GM18526 (cell line): Measurements from ENCODE around the gene PSMB2.

ENCODE experiments used
- POLR2A ChIP-seq: IDR thresholded peaks from 3 replicates; pipeline ENCODE4 v1.6.1; 2011; ENCODE audit not compliant: insufficient read length; ENCODE audit errors: extremely low read depth

Gene PSMB2

DNA sequence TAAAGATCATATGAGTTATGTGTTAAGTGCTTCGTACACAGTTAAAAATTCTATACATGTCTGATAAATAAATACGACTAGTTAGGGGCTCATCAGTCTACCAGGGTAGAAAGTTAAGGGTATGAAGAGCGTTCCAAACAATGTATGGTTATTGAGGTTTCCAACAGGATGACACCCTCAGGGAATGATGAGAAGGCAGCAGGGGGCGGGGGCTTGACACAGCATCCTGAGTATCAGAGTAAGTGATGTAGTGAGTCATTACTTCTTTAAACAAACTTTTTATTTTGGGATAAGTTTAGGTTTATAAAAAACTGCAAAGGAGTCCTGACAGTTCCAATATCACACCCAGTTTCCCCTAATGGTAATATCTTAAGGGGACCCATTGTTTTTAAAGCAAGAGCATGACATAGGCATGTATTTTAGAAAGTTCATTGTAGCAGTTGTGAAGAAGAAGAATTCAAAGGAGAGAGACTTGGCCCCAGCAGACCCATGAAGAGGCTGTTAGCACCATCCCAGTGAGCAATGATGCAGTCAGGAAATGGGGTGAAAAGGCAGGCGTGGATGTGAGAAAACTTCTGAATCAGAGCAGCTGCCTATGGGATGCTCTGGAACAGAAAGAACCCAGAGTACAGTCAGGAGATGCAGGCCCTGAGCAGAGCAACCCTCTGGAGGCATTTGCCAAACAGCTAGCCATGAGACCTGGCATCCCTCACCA, 15.0 kb upstream of the PSMB2 start:
- TF ChIP-seq POLR2A, result no peak

DNA sequence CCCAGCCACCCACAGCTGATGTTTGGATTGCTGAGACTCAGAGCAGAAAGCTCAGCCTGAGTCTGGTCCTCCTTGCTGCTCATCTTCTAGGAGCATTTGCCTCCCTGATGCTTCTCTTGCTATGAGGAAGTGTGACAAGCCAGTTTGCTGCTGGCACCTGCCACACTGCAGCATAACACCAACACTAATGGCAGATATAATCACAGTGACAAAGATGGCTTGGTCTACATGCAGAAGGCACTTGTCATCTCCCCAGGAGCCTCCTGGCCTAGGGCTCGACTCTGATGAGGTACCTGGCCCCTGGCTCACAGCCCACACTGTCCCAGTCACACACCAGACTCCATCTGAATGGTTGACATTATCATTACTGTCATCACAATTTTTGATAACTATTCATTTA, 13.9 kb upstream of the PSMB2 start:
- TF ChIP-seq POLR2A, result no peak

DNA sequence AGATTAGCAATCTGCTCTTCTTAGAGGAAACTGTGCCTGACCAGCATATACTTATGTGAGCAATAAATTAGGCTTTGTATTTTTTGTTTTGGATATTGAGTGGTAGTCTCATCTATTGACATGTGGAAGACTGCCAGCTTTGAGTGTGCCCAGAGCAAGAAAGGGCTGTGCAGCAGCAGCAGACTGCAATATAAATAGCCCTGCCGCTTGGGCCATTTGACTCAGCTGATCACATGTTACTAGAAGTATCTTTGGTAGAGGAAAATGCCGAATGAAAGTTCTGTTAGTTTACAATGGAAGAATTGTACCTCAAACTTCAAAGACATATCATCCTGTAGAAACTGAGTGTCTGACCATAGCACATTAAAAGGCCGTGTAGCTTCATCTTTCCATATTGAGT, 9.1 kb upstream of the PSMB2 start:
- TF ChIP-seq POLR2A, result no peak

DNA sequence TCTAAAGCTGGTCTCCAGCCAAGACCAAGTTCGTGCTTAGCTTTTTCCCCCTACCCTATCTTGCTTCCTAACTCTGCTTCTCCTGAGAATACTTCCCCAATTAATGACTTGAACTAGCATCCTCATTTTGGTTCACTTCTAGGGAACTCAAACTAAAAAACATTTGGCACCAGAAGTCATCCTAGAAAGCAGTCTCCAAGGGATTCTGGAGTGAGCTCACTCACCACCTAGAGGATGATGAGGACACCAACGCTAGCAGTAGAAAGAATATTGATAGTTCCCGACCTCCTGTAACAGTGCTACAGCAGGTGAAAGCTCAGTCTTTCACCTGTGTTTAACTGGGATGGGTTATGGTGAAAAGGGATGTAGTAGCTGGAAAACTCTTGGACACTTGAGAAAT, 4.7 kb upstream of the PSMB2 start:
- TF ChIP-seq POLR2A, result no peak

DNA sequence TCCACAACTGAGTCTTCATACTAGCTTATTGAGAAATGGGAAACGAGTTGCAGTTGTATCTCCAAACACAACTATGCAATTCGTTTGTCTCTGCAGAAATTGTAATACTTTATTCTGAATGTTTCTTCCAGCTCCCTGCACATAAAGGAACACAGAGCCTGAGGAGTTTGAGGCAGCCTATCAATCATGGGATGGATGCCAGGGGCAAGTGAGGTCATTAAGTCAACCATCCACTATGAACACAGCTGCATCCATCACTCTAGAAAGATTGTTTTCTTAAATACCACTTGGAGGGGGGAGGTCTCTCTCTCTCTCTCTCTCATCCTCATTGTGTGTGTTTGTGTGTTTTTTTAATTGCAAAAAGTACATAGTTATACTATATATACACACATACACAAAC, 2.9 kb upstream of the PSMB2 start:
- no peak for TF ChIP-seq POLR2A

DNA sequence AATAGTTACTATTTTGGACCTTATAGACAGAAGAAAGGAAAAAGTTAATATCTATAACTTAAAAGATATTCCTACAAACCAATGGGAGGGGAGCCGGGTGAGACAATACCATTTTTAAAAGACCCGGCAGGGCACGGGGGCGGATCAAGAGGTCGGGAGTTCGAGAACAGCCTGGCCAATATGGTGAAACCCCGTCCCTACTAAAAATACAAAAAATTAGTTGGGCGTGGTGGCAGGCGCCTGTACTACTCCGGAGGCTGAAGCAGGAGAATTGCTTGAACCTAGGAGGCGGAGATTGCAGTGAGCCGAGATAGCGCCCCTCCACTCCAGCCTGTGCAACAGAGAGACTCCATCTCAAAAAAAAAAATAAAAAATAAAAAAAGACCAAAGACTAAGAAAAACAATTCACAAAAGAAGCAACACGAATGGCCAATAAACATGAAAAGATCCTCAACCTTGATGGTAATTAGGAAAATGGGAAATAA, 1.2 kb upstream of the PSMB2 start:
- no peak for TF ChIP-seq POLR2A

DNA sequence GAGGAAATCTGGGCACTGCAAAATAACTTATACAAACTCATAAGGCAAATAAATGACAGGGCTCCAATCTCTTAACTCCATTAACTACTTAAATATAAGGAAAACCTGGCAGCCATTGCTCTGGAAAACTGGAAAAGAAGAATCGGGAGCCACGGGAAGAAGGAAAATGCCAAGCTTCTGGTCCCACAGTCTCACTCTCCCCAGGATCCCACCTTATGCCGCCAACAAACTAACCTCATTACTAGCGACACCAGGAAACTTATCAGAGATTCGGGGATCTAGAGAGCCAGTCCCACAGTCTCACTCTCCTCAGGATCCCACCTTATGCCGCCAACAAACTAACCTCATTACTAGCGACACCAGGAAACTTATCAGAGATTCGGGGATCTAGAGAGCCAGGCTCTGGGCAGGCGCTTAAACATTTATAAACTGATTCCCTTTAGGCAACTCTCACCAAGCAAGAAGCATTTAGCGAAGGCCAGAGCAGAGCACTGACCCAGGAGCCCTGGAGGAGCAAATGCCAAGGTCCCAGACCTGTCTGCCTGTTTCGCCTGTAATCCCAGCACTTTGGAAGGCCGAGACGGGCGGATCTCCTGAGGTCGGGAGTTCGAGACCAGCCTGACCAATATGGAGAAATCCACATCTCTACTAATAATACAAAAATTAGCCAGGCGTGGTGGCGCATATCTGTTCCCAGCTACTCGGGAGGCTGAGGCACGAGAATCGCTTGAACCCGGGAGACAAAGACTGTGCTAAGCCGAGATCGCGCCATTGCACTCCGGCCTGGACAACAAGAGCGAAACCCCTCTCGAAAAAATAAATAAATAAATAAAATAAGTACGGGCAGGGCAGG, 720 bp downstream of the PSMB2 start:
- TF ChIP-seq POLR2A, result no peak

DNA sequence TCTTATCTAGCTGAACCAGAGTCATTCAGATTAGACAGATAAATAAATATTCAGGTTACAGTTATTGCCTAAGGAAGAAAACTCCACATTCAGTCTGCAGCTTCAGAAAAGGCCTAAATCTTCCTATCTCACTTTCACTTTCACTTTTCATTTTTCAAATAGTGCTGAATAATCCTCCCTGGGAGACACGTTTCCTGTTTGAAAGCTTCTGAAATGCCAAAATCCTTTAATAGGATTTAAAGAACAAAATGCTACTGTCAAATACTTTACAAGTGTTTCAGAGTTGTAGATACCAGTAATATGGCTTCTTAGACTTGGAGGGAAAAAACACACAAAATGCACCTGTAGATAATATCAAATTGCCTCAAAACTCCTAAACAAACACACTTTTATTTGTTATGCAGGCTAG, 3.9 kb downstream of the PSMB2 start:
- TF ChIP-seq POLR2A, result no peak

DNA sequence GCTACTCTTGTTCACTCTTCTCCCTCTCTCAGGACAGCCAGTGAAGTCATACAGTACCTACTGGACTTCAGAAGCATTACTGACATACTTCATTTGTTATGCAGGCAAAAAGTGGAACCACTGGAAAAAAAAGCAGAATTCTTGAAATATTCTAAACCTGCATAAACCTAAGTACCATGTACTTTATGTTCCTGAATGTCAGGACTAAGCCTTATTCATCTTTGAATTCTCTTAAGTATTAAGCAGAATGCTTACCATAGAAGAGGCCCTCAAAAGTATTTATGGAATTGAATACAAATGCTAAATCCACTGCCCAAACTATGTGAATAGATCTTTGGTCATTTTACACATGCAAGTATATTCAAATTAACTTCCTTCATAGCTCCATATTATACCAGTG, 7.8 kb downstream of the PSMB2 start:
- no peak for TF ChIP-seq POLR2A

DNA sequence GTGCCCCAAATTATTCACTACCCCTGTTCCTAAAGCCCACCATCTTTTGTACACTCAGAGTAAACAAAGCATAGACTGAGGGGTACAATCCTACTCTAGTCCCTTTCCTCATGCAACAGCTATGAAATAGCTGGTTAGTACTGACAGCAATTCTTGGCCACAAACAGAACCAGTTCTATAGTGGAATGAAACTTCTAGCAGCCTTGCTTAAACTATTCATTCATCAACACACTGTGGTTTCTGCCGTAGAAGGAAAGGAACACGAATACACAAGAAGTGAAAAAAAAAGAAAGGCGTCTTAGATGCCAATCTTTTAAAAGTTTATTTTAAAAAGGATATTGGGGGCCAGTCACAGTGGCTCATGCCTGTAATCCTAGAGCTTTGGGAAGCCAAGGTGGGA, 9.9 kb downstream of the PSMB2 start:
- TF ChIP-seq POLR2A, result no peak

DNA sequence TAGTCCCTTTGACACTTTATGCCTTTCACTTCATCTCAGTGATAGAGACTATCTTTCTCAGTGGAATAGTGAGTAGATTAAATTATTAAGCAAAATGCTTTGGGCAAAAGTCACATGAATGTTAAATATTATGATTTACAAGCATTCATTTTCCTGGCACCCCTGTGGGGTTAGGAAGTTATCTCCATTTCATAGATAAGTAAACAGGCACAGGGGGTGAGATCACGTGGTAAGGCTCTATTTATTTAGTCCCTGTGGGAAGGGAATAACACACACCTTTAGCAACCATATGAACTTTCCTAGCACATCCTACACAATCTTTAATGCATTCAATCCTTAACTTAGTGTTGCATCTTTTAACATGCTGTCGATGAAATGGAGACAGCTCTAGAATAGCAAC, 12.3 kb downstream of the PSMB2 start:
- no peak for TF ChIP-seq POLR2A

DNA sequence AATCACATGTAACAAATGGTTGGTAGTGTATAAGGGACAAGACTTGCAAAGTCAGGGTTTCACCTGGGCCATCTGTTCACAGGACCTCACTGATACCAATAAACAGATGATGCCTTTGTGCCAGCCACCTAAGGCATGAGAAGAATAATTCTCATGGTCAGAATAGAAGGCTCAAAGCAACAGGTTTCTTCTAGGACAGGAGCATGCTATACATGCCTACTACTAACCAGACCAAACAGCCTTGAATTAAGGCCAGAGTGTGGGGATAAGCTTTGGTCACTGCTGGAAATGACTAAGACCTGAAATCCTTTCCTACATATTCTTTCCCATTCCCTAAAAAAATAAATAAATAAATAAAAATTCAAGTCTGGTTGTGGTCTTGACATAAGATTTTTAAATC, 17.5 kb downstream of the PSMB2 start:
- no peak for TF ChIP-seq POLR2A

DNA sequence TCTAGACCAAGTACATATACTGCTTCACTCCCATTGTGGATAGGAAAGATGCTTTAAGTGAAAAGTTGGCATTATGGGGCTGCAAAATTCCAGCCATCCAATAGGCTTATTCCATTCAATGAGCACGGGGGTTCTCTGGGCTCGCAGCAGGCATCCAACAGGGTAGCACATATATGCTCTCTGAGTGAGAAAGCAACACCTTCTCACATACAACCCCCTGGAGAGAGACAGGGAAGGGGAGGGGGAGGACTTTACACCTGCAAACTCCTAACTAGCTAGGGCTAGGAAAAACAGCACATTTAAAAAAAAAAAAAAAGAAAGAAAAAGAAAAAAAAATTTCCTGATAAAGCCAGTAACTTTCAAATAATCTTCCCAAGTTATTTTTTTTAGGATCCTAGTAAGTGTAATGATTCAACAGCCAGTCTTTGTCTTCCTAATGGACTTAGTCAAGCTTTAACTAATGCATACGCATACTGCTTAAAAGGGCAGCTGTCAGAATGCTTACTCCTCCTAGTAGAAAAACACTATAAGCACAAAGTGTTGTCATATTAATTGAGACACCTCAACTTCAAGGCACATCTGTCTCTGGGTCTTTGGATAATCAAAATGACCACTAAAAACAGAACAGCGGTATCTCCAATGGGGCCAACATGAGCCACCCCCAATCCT, 18.7 kb downstream of the PSMB2 start:
- TF ChIP-seq POLR2A, result no peak

DNA sequence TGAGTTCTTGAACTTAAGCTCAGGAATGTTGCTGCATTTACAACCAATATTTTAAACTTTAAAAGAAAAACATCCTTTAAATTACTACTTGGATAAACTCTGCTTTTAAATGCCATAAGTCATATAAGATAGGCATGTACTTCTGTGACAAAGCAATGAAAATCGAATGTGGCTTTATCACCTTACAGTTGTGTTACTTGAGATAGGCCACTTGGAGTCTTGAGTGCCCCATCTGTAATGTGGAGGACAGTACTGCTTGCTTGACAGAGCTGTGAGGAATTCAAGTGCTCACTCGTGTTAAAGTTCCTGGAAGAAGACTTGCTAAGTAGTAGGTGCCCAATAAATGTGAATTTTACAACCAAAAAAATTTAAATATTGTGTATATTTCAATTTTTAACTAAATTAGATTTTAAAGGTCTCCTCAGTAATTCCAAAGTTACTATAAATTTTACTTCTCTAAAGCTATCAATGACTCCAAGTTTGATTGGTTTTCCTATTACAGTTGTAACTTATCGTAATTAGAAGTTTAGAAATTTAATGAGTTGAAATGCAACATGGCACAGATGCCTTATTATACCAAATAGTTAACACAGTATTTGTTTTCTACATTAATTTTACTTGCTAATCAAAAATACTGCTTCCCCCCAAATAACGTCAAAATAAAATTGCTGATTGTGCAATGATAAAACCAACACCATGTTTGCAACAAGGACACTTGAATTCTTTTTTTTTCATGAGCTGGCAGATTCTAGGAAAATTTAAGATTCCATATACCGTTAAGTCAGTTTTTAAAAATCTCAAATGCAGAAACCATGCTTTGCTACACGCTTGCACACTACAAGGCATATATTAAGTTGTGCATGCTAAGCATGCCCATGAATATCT, 21.8 kb downstream of the PSMB2 start:
- TF ChIP-seq POLR2A, result no peak

DNA sequence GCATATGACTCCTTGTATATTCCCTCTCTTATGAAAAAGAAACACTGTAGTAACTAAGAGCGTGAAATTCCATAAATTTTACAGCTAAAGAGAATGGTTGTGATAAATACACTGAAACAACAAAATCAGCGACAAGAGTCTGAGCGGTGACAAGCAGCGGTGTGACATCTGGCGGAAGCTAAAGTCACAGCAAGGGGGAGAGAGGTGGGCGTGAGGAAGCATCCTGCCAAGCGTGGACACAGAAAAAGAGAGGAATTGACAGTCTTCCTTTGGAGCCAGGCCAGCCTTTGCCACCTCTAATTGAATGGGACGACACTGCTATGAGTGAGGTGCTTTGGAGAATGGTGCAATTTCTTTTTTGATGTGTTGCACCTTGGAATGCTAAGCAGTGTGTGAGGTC, 25.9 kb downstream of the PSMB2 start:
- TF ChIP-seq POLR2A, result no peak
